Omental fat pad (tissue), 4 donors: ENCODE measurements around the gene MAP6. TPM values are rescaled to one million over a fixed set of nuclear protein-coding genes. Genes with fewer than 3 reads are reported as not detected.

Source experiments
- ATAC-seq: fragments of 150-250 bp; one replicate; pipeline ENCODE4 v1.9.1; 2016; ENCODE audit warnings: mild to moderate bottlenecking, moderate library complexity; ENCODE audit not compliant: low FRiP score
- DNase-seq: peaks from one replicate; pipeline ENCODE4 v3.0.0-alpha.2; 2019; ENCODE audit warnings: low spot score
- total RNA-seq, 4 donors: library from RNA; depleted of rRNA; stranded (reverse); fragments of >200 nt; gene quantifications; one replicate each; pipeline ENCODE4 v1.1.0, GENCODE V29; 2016
- TF ChIP-seq, protein P1 (sequence below), 3 donors: fragments of 450-650 bp; IDR thresholded peaks; one replicate each; pipeline ENCODE4 v1.5.1; 2016 to 2017; ENCODE audit warnings: antibody characterized with exemption in 3 of 3, mild to moderate bottlenecking in 3 of 3, moderate library complexity in 2 of 3

Gene MAP6
- total RNA-seq, 4 donors from 2014 or later, result 3.2 to 7.0 (median 4.2) TPM

DNA sequence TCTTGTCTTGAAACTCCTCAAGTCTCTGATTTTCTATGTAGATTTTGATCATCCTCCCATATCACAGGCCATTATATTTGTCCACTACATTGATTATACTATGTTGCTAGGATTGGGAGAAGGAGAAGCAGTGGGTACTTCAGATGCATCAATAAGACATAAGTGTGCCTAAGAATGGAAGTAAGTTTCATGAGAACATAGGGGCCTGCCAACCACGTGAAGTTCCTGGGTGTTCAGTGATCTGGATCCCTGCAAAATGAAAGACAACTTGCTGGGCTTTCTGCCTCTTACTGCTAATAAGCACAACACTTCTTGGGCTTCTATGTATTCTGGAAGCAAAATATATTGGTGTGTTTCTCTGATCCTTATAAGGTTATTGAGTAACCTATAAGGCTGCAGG lies 89.0 kb downstream of the MAP6 start:
- no peak for DNase-seq
- TF ChIP-seq, protein P1, sequence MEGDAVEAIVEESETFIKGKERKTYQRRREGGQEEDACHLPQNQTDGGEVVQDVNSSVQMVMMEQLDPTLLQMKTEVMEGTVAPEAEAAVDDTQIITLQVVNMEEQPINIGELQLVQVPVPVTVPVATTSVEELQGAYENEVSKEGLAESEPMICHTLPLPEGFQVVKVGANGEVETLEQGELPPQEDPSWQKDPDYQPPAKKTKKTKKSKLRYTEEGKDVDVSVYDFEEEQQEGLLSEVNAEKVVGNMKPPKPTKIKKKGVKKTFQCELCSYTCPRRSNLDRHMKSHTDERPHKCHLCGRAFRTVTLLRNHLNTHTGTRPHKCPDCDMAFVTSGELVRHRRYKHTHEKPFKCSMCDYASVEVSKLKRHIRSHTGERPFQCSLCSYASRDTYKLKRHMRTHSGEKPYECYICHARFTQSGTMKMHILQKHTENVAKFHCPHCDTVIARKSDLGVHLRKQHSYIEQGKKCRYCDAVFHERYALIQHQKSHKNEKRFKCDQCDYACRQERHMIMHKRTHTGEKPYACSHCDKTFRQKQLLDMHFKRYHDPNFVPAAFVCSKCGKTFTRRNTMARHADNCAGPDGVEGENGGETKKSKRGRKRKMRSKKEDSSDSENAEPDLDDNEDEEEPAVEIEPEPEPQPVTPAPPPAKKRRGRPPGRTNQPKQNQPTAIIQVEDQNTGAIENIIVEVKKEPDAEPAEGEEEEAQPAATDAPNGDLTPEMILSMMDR (IDR thresholded peaks at IDR 0.05), result no peak
- ATAC-seq, result no peak

DNA sequence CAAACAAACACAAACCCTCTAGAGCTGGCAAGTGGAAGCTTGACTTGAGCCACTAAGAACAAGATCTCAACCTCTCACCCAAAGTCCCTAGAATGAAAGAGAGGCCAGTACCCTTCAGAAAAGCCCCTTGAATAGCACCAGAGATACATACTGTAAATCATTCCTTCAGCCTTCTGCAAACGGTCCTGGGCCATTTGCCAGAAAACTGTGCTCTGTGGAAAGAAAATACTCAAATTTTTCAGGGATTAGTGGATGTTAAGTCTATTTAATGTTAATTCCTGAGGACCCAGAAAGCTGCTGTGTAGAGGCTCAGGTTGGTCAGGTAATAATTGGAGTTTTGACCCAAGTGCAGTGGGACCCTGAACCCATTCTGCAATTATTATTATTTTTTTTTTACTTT lies 89.9 kb downstream of the MAP6 start:
- no peak for DNase-seq
- TF ChIP-seq, protein P1 (IDR thresholded peaks at IDR 0.05), result no peak
- ATAC-seq, result no peak

DNA sequence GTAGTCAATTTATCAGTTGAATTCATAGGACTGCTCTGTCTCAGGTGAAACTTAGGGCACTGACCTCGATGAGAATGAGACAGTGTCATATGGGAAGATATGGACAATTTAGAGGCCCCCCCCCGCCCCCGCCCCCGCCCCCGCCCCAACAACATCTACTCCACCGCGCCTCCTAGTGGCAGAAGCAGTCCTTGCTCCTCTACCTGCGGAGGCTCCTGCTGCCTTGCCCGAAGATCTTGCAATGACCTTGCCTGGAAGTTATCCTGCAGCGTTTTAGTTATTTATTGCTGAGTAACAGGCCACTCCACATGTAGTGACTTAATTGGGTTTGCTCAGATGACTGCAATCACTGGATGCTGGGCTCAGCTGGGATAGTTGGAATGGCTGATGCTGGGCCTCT lies 91.6 kb downstream of the MAP6 start:
- DNase-seq (no peak), ATAC-seq (no peak)
- TF ChIP-seq, protein P1 (IDR thresholded peaks at IDR 0.05), result no peak

DNA sequence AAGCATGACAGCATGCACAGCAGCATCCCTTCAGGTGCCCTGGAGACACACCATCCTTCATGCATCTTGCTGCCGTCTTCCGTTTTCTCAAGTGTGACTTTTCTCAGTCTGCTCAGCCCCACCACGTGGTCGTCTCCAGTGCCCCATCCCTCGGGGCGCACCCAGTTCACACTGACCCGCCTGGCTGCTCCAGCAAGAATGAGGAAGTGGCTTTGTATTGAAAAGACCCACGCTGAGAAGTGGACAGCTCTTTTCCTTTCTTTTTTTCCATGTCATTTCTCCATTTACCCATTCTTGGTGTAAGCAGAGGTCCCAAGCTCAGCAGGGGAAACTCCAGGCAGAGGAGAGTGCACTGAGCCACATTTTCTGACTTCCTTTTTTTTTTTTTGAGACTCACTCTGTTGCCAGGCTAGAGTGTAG lies 92.3 kb downstream of the MAP6 start:
- DNase-seq (no peak), ATAC-seq (peak; percentile 12)
- TF ChIP-seq, protein P1 (IDR thresholded peaks at IDR 0.05), result no peak

DNA sequence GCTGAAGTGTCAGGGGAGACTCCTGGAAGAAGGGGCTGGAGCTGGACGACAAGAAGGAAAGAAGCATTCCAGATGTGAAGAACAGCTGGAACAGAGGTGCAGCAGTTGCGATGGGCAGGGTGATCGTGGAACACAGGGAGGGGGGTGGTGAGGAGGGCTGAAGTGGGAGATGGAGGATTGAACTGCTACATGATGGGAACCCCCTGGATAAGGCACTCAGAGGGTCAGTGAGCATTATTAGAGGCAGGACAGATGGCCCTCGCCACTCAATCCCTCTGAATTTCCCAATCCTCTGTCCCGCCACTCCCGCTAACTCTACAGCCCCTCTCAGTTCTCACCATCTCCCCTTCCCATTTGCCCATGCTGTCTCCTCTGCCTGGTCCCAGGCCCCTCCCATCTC lies 92.8 kb downstream of the MAP6 start:
- no peak for DNase-seq
- TF ChIP-seq, protein P1 (IDR thresholded peaks at IDR 0.05), result no peak
- ATAC-seq, result no peak

DNA sequence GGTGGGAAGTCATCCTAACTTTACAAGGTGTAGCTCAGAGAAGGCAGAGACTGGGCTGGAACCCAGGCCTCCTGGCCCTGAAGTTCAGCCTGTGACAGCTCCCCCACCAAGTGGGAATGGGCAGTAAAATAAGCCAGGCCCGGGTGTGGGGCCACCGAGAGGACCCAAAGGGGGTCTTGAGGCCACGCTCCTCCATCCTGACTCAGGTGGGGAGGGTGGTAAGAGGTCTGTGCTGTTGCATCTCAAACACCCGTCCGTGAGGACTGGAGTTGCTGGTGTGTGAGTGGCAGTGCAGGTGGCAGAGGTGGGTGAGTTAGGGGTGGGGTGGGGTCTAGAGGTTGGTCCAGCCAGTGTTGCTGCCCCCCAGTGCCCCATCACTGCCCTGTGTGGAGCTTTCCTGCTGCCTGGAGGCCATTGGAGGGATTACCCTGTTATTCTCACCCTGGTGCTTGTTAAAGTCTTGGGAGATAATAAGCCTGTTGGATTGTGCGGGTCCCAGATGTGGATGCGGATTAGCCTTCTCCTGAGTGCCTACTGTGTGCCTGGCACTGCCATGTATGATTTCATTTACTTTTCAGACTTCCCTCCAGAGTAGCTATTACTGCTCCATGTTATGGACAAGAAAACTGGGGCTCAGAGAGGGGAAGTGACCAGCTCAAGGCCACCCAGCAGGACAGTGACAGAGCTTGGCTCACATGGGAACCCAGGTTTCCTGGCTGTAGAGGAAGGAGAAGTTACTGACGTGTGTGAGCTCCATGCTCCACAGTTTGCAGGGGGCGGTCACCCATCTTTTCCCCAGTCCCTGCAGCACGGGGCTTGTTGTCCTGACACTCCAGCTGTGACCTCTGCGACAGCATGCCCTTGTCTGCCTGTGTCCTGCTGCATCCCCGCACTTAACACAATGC lies 93.9 kb downstream of the MAP6 start:
- DNase-seq (no peak), ATAC-seq (no peak)
- TF ChIP-seq, protein P1 (IDR thresholded peaks at IDR 0.05), result no peak

DNA sequence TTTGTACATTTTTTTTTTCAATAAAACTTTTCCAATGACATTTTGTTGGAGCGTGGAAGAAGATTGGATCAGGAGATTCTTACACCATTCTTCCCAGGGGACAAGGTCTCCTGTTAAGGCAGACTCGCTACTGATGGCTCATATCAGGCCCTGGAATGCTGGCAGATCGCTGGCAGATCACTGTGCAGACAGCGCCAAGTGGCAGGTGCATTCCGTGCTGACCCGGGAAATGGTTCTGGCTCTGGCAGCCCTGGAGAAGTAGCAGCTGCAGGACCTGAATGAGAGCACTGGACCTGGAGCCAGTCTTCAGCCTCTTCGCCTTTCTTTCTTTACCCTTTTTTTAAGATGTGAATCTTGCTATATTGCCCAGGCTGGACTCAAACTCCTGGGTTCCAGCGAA lies 96.1 kb downstream of the MAP6 start:
- TF ChIP-seq, protein P1 (IDR thresholded peaks at IDR 0.05), result no peak
- DNase-seq (no peak), ATAC-seq (no peak)
